WTC11 (cell line): Measurements from ENCODE around the gene BTNL9. TPM values are rescaled to one million over a fixed set of nuclear protein-coding genes. Genes with fewer than 3 reads are reported as not detected.

Experiments used
- ATAC-seq: fragments of 200-7000 bp; cut with Tn5 transposase; 2 replicates; pipeline ENCODE4 v1.10.0; 2021; ENCODE audit warnings: mild to moderate bottlenecking, moderate library complexity
- CTCF ChIA-PET: fragments of 300-600 bp; sonication (Branson Sonifier 250); formaldehyde crosslinking; loops from one replicate; lab custom pipeline; 2021; ENCODE audit warnings: antibody characterized with exemption; lab: Charles Lee
- POLR2A ChIA-PET: fragments of 350-600 bp; sonication (Branson Sonifier 250); formaldehyde crosslinking; loops from one replicate; lab custom pipeline; 2021; ENCODE audit warnings: antibody characterized with exemption; lab: Charles Lee
- DNase-seq: peaks from one replicate; pipeline ENCODE4 v3.0.0; 2021; ENCODE audit warnings: low spot score
- H3K27ac Mint-ChIP-seq: 2 replicates; pipeline ENCODE4 v1.8.0; 2021; ENCODE audit warnings: mixed read lengths
- H3K27me3 Mint-ChIP-seq: 2 replicates; pipeline ENCODE4 v1.8.0; 2021; ENCODE audit warnings: low read depth, mild to moderate bottlenecking, moderate library complexity, mixed read lengths
- H3K36me3 Mint-ChIP-seq: 2 replicates; pipeline ENCODE4 v1.8.0; 2021; ENCODE audit warnings: mixed read lengths
- H3K4me1 Mint-ChIP-seq: 2 replicates; pipeline ENCODE4 v1.8.0; 2022; ENCODE audit warnings: mixed read lengths
- H3K4me3 Mint-ChIP-seq: 2 replicates; pipeline ENCODE4 v1.8.0; 2021; ENCODE audit warnings: mild to moderate bottlenecking, moderate library complexity, mixed read lengths
- H3K9me3 Mint-ChIP-seq: 2 replicates; pipeline ENCODE4 v1.8.0; 2021; ENCODE audit warnings: mixed read lengths
- ATF2 ChIP-seq: sonication (generic); formaldehyde crosslinking; IDR thresholded peaks from 2 replicates; pipeline ENCODE4 v1.8.1; 2022; ENCODE audit warnings: low read depth, missing genetic modification reagents, borderline replicate concordance
- E2F1 ChIP-seq: sonication (generic); formaldehyde crosslinking; IDR thresholded peaks from 2 replicates; pipeline ENCODE4 v1.8.0; 2022; ENCODE audit warnings: mild to moderate bottlenecking, missing genetic modification reagents
- EMX1 ChIP-seq: fragments of 250-450 bp; sonication (Bioruptor Pico); IDR thresholded peaks from 2 replicates; pipeline ENCODE4 v1.8.0; 2021; ENCODE audit warnings: mild to moderate bottlenecking
- ETV6 ChIP-seq: sonication (generic); formaldehyde crosslinking; IDR thresholded peaks from 2 replicates; pipeline ENCODE4 v1.8.1; 2022; ENCODE audit warnings: mild to moderate bottlenecking, missing genetic modification reagents
- HMGXB4 ChIP-seq: sonication (generic); formaldehyde crosslinking; IDR thresholded peaks from 2 replicates; pipeline ENCODE4 v1.8.1; 2023; ENCODE audit warnings: mild to moderate bottlenecking, moderate library complexity, missing genetic modification reagents
- MAX ChIP-seq: sonication (generic); formaldehyde crosslinking; IDR thresholded peaks from 2 replicates; pipeline ENCODE4 v1.8.0; 2022; ENCODE audit warnings: mild to moderate bottlenecking, missing genetic modification reagents
- MYBL2 ChIP-seq: sonication (generic); formaldehyde crosslinking; IDR thresholded peaks from 2 replicates; pipeline ENCODE4 v1.8.1; 2023; ENCODE audit warnings: mild to moderate bottlenecking, moderate library complexity, missing genetic modification reagents
- NFATC4 ChIP-seq: fragments of 250-450 bp; sonication (Bioruptor Pico); IDR thresholded peaks from 2 replicates; pipeline ENCODE4 v1.9.0; 2021; ENCODE audit warnings: mild to moderate bottlenecking
- RELA ChIP-seq: sonication (generic); formaldehyde crosslinking; IDR thresholded peaks from 2 replicates; pipeline ENCODE4 v1.8.1; 2022; ENCODE audit warnings: missing genetic modification reagents, mild to moderate bottlenecking, borderline replicate concordance
- SOX15 ChIP-seq: fragments of 250-450 bp; sonication (Bioruptor Pico); IDR thresholded peaks from 2 replicates; pipeline ENCODE4 v1.9.0; 2021; ENCODE audit warnings: mild to moderate bottlenecking
- TEAD1 ChIP-seq: sonication (generic); formaldehyde crosslinking; IDR thresholded peaks from 2 replicates; pipeline ENCODE4 v1.8.0; 2022; ENCODE audit warnings: mild to moderate bottlenecking, missing genetic modification reagents
- TEAD4 ChIP-seq: sonication (generic); formaldehyde crosslinking; IDR thresholded peaks from 2 replicates; pipeline ENCODE4 v1.8.0; 2022; ENCODE audit warnings: mild to moderate bottlenecking, missing genetic modification reagents
- ZNF138 ChIP-seq: sonication (generic); formaldehyde crosslinking; conservative IDR thresholded peaks from 2 replicates; pipeline ENCODE4 v1.8.1; 2022; ENCODE audit warnings: mild to moderate bottlenecking, moderate library complexity, missing genetic modification reagents
- ZNF219 ChIP-seq: sonication (generic); formaldehyde crosslinking; IDR thresholded peaks from 2 replicates; pipeline ENCODE4 v1.8.0; 2023; ENCODE audit warnings: missing genetic modification reagents, mild to moderate bottlenecking, borderline replicate concordance
- ZNF423 ChIP-seq: fragments of 250-450 bp; sonication (Bioruptor Pico); IDR thresholded peaks from 2 replicates; pipeline ENCODE4 v2.1.2; 2022; ENCODE audit warnings: mild to moderate bottlenecking, moderate library complexity
- ZNF671 ChIP-seq: fragments of 250-450 bp; sonication (Bioruptor Pico); IDR thresholded peaks from 2 replicates; pipeline ENCODE4 v1.8.0; 2021; ENCODE audit warnings: mild to moderate bottlenecking
- total RNA-seq: library from RNA; stranded (reverse); gene quantifications from 3 replicates; pipeline ENCODE4 v1.2.3, GENCODE V29; 2021
- TF ChIP-seq, protein P1 (sequence below): sonication (generic); formaldehyde crosslinking; IDR thresholded peaks from 2 replicates; pipeline ENCODE4 v1.8.1; 2022; ENCODE audit warnings: low read depth, mild to moderate bottlenecking, moderate library complexity, missing genetic modification reagents, borderline replicate concordance
- TF ChIP-seq, protein P2 (sequence below): sonication (generic); formaldehyde crosslinking; IDR thresholded peaks from 2 replicates; pipeline ENCODE4 v1.8.0; 2023; ENCODE audit warnings: missing genetic modification reagents, mild to moderate bottlenecking, borderline replicate concordance
- TF ChIP-seq, protein P3 (sequence below): sonication (generic); formaldehyde crosslinking; IDR thresholded peaks from 2 replicates; pipeline ENCODE4 v1.8.0; 2022; ENCODE audit warnings: missing genetic modification reagents
- TF ChIP-seq, protein P4 (sequence below): fragments of 250-450 bp; sonication (Bioruptor Pico); IDR thresholded peaks from 2 replicates; pipeline ENCODE4 v1.9.0; 2021; ENCODE audit warnings: mild to moderate bottlenecking

The BTNL9 gene
- total RNA-seq, 1 experiment from 2014 or later = 3.4 TPM

DNA sequence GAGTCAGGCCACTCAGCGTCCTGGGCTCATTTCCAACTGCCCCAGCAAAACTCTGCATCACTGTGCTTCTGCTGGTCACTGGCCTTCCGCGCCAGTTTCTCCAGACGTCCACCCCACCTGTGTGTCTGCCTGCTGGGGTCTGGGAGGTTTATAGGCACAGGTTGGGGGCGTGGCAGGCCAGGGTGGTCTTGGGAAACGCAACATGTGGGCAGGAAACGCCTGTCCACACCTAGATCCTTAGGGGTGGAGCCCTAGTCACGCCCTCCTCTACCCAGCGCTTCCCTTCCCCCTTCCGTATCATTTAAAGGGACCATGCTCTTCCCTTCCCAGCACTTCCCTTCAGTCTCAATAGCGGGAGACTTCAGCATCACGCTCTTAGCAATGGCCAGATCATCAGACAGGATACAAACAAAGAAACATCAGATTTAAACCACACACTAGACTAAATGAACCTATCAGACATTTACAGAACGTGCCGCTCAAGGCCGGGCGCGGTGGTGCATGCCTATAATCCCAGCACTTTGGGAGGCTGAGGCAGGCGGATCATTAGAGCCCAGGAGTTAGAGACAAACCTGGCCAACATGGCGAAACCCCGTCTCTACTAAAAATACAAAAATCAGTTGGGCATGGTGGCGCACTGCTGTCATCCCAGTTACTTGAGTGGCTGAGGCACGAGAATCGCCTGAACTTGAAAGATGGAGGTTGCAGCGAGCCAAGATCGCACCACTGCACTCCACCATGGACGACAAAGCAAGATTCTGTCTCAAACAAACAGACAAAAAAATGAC lies 11.8 kb upstream of the BTNL9 start:
- POLR2A ChIA-PET = no interaction called here
- peaks cover 15% of the 10 kb centered on the region for H3K27me3 Mint-ChIP-seq
- H3K9me3 Mint-ChIP-seq = peaks cover 14% of the 10 kb centered on the region
- peak overlapping the region; percentile 56 for H3K4me3 Mint-ChIP-seq
- DNase-seq = peak; percentile 74
- CTCF ChIA-PET = no interaction called here
- H3K27ac Mint-ChIP-seq = no peak overlapping the region
- ATAC-seq = peak; percentile 96
- H3K36me3 Mint-ChIP-seq = 0 out of 2 replicates have a peak, but pooled peaks cover 2% of the 10 kb centered on the region
- peaks cover 12% of the 10 kb centered on the region for H3K4me1 Mint-ChIP-seq
- TF ChIP-seq ETV6 (peak; percentile 18; the same call in 1 of the 2 replicates), EMX1 (CRISPR knock-in tag) (no peak), MAX (CRISPR knock-in tag) (peak; percentile 39), ATF2 (CRISPR knock-in tag) (no peak), ZNF423 (CRISPR knock-in tag) (no peak), RELA (CRISPR knock-in tag) (no peak), TEAD4 (CRISPR knock-in tag) (no peak), MYBL2 (CRISPR knock-in tag) (no peak), NFATC4 (CRISPR knock-in tag) (no peak), E2F1 (CRISPR knock-in tag) (no peak), HMGXB4 (CRISPR knock-in tag) (no peak), ZNF671 (CRISPR knock-in tag) (no peak), SOX15 (no peak), ZNF219 (CRISPR knock-in tag) (no peak), TEAD1 (CRISPR knock-in tag) (no peak), ZNF138 (CRISPR knock-in tag) (no peak)
- TF ChIP-seq, protein P1, sequence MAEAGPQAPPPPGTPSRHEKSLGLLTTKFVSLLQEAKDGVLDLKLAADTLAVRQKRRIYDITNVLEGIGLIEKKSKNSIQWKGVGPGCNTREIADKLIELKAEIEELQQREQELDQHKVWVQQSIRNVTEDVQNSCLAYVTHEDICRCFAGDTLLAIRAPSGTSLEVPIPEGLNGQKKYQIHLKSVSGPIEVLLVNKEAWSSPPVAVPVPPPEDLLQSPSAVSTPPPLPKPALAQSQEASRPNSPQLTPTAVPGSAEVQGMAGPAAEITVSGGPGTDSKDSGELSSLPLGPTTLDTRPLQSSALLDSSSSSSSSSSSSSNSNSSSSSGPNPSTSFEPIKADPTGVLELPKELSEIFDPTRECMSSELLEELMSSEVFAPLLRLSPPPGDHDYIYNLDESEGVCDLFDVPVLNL (CRISPR knock-in tag) = no peak
- TF ChIP-seq, protein P2, sequence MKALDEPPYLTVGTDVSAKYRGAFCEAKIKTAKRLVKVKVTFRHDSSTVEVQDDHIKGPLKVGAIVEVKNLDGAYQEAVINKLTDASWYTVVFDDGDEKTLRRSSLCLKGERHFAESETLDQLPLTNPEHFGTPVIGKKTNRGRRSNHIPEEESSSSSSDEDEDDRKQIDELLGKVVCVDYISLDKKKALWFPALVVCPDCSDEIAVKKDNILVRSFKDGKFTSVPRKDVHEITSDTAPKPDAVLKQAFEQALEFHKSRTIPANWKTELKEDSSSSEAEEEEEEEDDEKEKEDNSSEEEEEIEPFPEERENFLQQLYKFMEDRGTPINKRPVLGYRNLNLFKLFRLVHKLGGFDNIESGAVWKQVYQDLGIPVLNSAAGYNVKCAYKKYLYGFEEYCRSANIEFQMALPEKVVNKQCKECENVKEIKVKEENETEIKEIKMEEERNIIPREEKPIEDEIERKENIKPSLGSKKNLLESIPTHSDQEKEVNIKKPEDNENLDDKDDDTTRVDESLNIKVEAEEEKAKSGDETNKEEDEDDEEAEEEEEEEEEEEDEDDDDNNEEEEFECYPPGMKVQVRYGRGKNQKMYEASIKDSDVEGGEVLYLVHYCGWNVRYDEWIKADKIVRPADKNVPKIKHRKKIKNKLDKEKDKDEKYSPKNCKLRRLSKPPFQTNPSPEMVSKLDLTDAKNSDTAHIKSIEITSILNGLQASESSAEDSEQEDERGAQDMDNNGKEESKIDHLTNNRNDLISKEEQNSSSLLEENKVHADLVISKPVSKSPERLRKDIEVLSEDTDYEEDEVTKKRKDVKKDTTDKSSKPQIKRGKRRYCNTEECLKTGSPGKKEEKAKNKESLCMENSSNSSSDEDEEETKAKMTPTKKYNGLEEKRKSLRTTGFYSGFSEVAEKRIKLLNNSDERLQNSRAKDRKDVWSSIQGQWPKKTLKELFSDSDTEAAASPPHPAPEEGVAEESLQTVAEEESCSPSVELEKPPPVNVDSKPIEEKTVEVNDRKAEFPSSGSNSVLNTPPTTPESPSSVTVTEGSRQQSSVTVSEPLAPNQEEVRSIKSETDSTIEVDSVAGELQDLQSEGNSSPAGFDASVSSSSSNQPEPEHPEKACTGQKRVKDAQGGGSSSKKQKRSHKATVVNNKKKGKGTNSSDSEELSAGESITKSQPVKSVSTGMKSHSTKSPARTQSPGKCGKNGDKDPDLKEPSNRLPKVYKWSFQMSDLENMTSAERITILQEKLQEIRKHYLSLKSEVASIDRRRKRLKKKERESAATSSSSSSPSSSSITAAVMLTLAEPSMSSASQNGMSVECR (CRISPR knock-in tag) = 0 out of 2 replicates have a peak, but pooled peaks have one; percentile 40
- TF ChIP-seq, protein P3, sequence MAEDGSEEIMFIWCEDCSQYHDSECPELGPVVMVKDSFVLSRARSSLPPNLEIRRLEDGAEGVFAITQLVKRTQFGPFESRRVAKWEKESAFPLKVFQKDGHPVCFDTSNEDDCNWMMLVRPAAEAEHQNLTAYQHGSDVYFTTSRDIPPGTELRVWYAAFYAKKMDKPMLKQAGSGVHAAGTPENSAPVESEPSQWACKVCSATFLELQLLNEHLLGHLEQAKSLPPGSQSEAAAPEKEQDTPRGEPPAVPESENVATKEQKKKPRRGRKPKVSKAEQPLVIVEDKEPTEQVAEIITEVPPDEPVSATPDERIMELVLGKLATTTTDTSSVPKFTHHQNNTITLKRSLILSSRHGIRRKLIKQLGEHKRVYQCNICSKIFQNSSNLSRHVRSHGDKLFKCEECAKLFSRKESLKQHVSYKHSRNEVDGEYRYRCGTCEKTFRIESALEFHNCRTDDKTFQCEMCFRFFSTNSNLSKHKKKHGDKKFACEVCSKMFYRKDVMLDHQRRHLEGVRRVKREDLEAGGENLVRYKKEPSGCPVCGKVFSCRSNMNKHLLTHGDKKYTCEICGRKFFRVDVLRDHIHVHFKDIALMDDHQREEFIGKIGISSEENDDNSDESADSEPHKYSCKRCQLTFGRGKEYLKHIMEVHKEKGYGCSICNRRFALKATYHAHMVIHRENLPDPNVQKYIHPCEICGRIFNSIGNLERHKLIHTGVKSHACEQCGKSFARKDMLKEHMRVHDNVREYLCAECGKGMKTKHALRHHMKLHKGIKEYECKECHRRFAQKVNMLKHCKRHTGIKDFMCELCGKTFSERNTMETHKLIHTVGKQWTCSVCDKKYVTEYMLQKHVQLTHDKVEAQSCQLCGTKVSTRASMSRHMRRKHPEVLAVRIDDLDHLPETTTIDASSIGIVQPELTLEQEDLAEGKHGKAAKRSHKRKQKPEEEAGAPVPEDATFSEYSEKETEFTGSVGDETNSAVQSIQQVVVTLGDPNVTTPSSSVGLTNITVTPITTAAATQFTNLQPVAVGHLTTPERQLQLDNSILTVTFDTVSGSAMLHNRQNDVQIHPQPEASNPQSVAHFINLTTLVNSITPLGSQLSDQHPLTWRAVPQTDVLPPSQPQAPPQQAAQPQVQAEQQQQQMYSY = no peak
- TF ChIP-seq, protein P4, sequence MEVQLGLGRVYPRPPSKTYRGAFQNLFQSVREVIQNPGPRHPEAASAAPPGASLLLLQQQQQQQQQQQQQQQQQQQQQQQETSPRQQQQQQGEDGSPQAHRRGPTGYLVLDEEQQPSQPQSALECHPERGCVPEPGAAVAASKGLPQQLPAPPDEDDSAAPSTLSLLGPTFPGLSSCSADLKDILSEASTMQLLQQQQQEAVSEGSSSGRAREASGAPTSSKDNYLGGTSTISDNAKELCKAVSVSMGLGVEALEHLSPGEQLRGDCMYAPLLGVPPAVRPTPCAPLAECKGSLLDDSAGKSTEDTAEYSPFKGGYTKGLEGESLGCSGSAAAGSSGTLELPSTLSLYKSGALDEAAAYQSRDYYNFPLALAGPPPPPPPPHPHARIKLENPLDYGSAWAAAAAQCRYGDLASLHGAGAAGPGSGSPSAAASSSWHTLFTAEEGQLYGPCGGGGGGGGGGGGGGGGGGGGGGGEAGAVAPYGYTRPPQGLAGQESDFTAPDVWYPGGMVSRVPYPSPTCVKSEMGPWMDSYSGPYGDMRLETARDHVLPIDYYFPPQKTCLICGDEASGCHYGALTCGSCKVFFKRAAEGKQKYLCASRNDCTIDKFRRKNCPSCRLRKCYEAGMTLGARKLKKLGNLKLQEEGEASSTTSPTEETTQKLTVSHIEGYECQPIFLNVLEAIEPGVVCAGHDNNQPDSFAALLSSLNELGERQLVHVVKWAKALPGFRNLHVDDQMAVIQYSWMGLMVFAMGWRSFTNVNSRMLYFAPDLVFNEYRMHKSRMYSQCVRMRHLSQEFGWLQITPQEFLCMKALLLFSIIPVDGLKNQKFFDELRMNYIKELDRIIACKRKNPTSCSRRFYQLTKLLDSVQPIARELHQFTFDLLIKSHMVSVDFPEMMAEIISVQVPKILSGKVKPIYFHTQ (CRISPR knock-in tag) = no peak
